Heart left ventricle (tissue), 16 donors: ENCODE measurements around the gene RHOBTB1. TPM values are rescaled to one million over a fixed set of nuclear protein-coding genes. Genes with fewer than 3 reads are reported as not detected.

Experiments used
- ATAC-seq, 4 donors: fragments of 200-7000 bp; cut with Tn5 transposase; one replicate each; pipeline ENCODE4 v1.9.1; 2020 to 2022; ENCODE audit warnings: moderate library complexity in 4 of 4, mild to moderate bottlenecking in 3 of 4, moderate number of reproducible peaks in 1 of 4
- DNase-seq, 5 donors: peaks; one replicate each; pipeline ENCODE4 v3.0.0-alpha.2; 2020
- H3K27ac ChIP-seq, 12 donors: fragments of 200-600 bp; sonication (generic) in 4 of 12; one replicate each; pipeline versions ENCODE4 v1.5.0 to v1.8.0; 2016 to 2022; ENCODE audit warnings: mild to moderate bottlenecking in 2 of 12
- H3K27me3 ChIP-seq, 9 donors: fragments of 200-600 bp; sonication (generic) in 2 of 9; one replicate each; pipeline versions ENCODE4 v1.5.1 to v1.8.0; 2016 to 2022; ENCODE audit warnings: mild to moderate bottlenecking in 3 of 9
- H3K36me3 ChIP-seq, 9 donors: fragments of 200-600 bp; sonication (generic) in 2 of 9; one replicate each; pipeline versions ENCODE4 v1.5.0 to v1.8.0; 2018 to 2022; ENCODE audit warnings: mild to moderate bottlenecking in 2 of 9
- H3K4me1 ChIP-seq, 12 donors: fragments of 200-600 bp; sonication (generic) in 4 of 12; one replicate each; pipeline versions ENCODE4 v1.5.0 to v1.8.0; 2016 to 2022; ENCODE audit warnings: mild to moderate bottlenecking in 3 of 12
- H3K4me3 ChIP-seq, 12 donors: fragments of 200-600 bp; sonication (generic) in 4 of 12; one replicate each; pipeline versions ENCODE4 v1.5.0 to v1.8.0; 2017 to 2022; ENCODE audit warnings: mild to moderate bottlenecking in 9 of 12, moderate library complexity in 4 of 12
- H3K9me3 ChIP-seq, 12 donors: fragments of 200-600 bp; sonication (generic) in 4 of 12; one replicate each; pipeline versions ENCODE4 v1.5.0 to v1.8.0; 2016 to 2022; ENCODE audit warnings: mild to moderate bottlenecking in 1 of 12
- CTCF ChIP-seq, 12 donors: fragments of 200-600 bp; sonication (generic) in 4 of 12; IDR thresholded peaks; one replicate each; pipeline versions ENCODE4 v1.5.0 to v1.8.0; 2018 to 2022; ENCODE audit warnings: antibody characterized with exemption in 12 of 12, mild to moderate bottlenecking in 5 of 12
- POLR2A ChIP-seq, 2 donors: fragments of 450-650 bp; IDR thresholded peaks; one replicate each; pipeline ENCODE4 v1.6.1; 2017; ENCODE audit warnings: antibody characterized with exemption in 2 of 2, mild to moderate bottlenecking in 2 of 2, moderate library complexity in 2 of 2
- WGBS, 4 donors: extraction: QIAGEN DNeasy Blood & Tissue Kit in 2 of 4; methylation state at CpG; one replicate each; pipeline versions ENCODE4 v1.1.5 to v1.1.7; 2013 to 2018; 5-methylcytosine and 5-hydroxymethylcytosine counted together
- intact Hi-C, 10 donors: fragments of 100-400 bp; cut with DNase I; formaldehyde crosslinking; loops; one replicate each; pipeline versions ENCODE4 v1.11.1 to v1.14.2; 2022
- polyA plus RNA-seq, 2 donors: library from polyadenylated mRNA; stranded (reverse); fragments of 200-250 nt; gene quantifications; one replicate each; pipeline ENCODE4 v1.2.3, GENCODE V29; 2013
- total RNA-seq, 9 donors: library from RNA; depleted of rRNA in 2 of 9; stranded (reverse); fragments of >200 nt in 2 of 9; fragmentation: NEBNext Ultra II Directional in 3 of 9; extraction: Animal tissue kit (Norgen Biotek cat#: 25700) in 3 of 9; gene quantifications; one replicate each; pipeline versions ENCODE4 v1.1.0 to v1.2.4, GENCODE V29; 2016 to 2023
- donor health status: ischemic (EF 13 %, LVEDD 7.1; RV severe dilation, severe dysfunction).
- donor health status: healthy with polysubstance abuse.
- donor health status: DM: no; HTN: yes; CAD: no.
- donor health status: DM: no; HTN: no; CAD: no.
- donor health status: ischemic (EF 25% LVEDD 6.9; RV normal size, moderate dysfunction).
- donor health status: ischemic (EF 25% LVEDD 5.7; RV mildly dilated, moderate dysfunction).
- donor health status: healthy.
- donor health status: DM: yes; HTN: yes; CAD: no.
- donor health status: ischemic (EF 35%, LVEDD 5.7; RV mildly dilated, moderate dysfunction).
- donor health status: nonischemic (EF 11% LVEDD 7.7; RV severe dilation, severe dysfunction).
- donor health status: DM: yes; HTN: yes; CAD: no.
- donor health status: PGD.
- donor health status: ischemic (EF 29% LVEDD 5.4; RV normal size, mild dysfunction).
- donor health status: nonischemic (EF 23%, LVEDD 6.1; RV moderate dilation, normal function).

Gene RHOBTB1
- total and polyA plus RNA-seq, 11 donors: 6.4 to 41.3 (median 14.9) TPM

- H3K27me3 ChIP-seq: no peaks in the 10 kb centered on the region
- peak in 1 of 5 donors; percentile 37 for DNase-seq
- peaks cover 0 to 17% (median 0%) of the 10 kb centered on the region in 9 donors for H3K36me3 ChIP-seq
- WGBS, 4 donors: 38 to 55% (median 46%) methylated on average over 2 of the region's 2 CpGs
- peak overlapping the region; percentile 39 to 73 (median 62) for H3K27ac ChIP-seq
- no peak for ATAC-seq
- no peak for TF ChIP-seq CTCF (IDR thresholded peaks at IDR 0.05)
- TF ChIP-seq POLR2A (IDR thresholded peaks at IDR 0.05): no peak
- peaks cover 0 to 85% (median 36%) of the 10 kb centered on the region in 12 donors for H3K4me1 ChIP-seq
- no peak overlapping the region for H3K4me3 ChIP-seq
- intact Hi-C loops: loop anchor here in 5 of 10 donors (5.0 kb wide), 1 partner anchor 36 kb away; the partner anchor contains the start of gene RHOBTB1 (in 5 of the 5)
- no peaks in the 10 kb centered on the region for H3K9me3 ChIP-seq
Measured at GRCh38 chr10:60906411-60906810, 37.6 kb downstream of the RHOBTB1 start.

- Histone ChIP-seq H3K27ac (peak overlapping the region; percentile 39 to 73 (median 62)), H3K4me1 (peaks cover 0 to 84% (median 32%) of the 10 kb centered on the region in 12 donors), H3K9me3 (no peaks in the 10 kb centered on the region), H3K27me3 (no peaks in the 10 kb centered on the region), H3K4me3 (no peak overlapping the region), H3K36me3 (peaks cover 0 to 10% (median 0%) of the 10 kb centered on the region in 9 donors)
- intact Hi-C loops: loop anchor here in 5 of 10 donors (5.0 kb wide), 1 partner anchor 37 kb away; the partner anchor contains the start of gene RHOBTB1 (in 5 of the 5)
- ATAC-seq (peak; percentile 43 to 73 (median 68)), DNase-seq (peak; percentile 71 to 83 (median 81))
- 33 to 38% (median 36%) methylated on average over 4 of the region's 4 CpGs for WGBS, 4 donors
- TF ChIP-seq CTCF (IDR thresholded peaks at IDR 0.05) (no peak), POLR2A (IDR thresholded peaks at IDR 0.05) (no peak)
Measured at GRCh38 chr10:60905580-60905979, 38.4 kb downstream of the RHOBTB1 start.

- 71 to 85% (median 83%) methylated on average over 3 of the region's 3 CpGs for WGBS, 4 donors
- DNase-seq: no peak
- no peak for ATAC-seq
- intact Hi-C loops: loop anchor here in 2 of 10 donors (5.0 kb wide), 2 partner anchors 39 to 51 kb away; partner anchors contain the start of gene RHOBTB1 (in 1 of the 2)
- no peak for TF ChIP-seq CTCF (IDR thresholded peaks at IDR 0.05)
- no peak for TF ChIP-seq POLR2A (IDR thresholded peaks at IDR 0.05)
- H3K4me1 ChIP-seq: peaks cover 0 to 76% (median 30%) of the 10 kb centered on the region in 12 donors
- no peaks in the 10 kb centered on the region for H3K9me3 ChIP-seq
- H3K27me3 ChIP-seq: no peaks in the 10 kb centered on the region
- no peak overlapping the region for H3K4me3 ChIP-seq
- H3K27ac ChIP-seq: peak overlapping the region in 9 of 12 donors; percentile 1 to 86 (median 65)
- H3K36me3 ChIP-seq: peaks cover 0 to 5% (median 0%) of the 10 kb centered on the region in 9 donors
Measured at GRCh38 chr10:60903096-60903495, 40.9 kb downstream of the RHOBTB1 start.

GRCh38 chr10:60901561-60902235 is 42.3 kb downstream of the RHOBTB1 start:
- peak; percentile 93 to 95 (median 94) for ATAC-seq
- H3K9me3 ChIP-seq: no peaks in the 10 kb centered on the region
- peaks cover 0 to 68% (median 26%) of the 10 kb centered on the region in 12 donors for H3K4me1 ChIP-seq
- peaks cover 0 to 6% (median 0%) of the 10 kb centered on the region in 9 donors for H3K36me3 ChIP-seq
- peak; percentile 81 to 91 (median 86) for DNase-seq
- H3K4me3 ChIP-seq: no peak overlapping the region
- no peaks in the 10 kb centered on the region for H3K27me3 ChIP-seq
- 54 to 58% (median 56%) methylated on average over 6 of the region's 6 CpGs for WGBS, 4 donors
- H3K27ac ChIP-seq: peak overlapping the region; percentile 32 to 86 (median 64)
- TF ChIP-seq CTCF (IDR thresholded peaks at IDR 0.05): no peak
- TF ChIP-seq POLR2A (IDR thresholded peaks at IDR 0.05): no peak
- intact Hi-C loops: loop anchor here in 2 of 10 donors (5.0 kb wide), 2 partner anchors 41 to 49 kb away; partner anchors contain the start of gene RHOBTB1 (in 1 of the 2)
